ENCODE data around the gene NEURL1. TPM values are rescaled to one million over a fixed set of nuclear protein-coding genes. Genes with fewer than 3 reads are reported as not detected.

NEURL1 gene
- total RNA-seq, 1 donor from 2014 or later: 1.8 TPM

GRCh38 chr10:103533827-103534226 lies 40.3 kb downstream of the NEURL1 start:
- H3K36me3 Mint-ChIP-seq (ENCODE audit: low read depth): peaks cover 4% of the 10 kb centered on the region
- peaks cover 9% of the 10 kb centered on the region for H3K27me3 Mint-ChIP-seq (ENCODE audit: low read depth)
- H3K4me3 Mint-ChIP-seq: no peak overlapping the region
- H3K9me3 Mint-ChIP-seq: peaks cover 14% of the 10 kb centered on the region
- no peak for DNase-seq (ENCODE audit: low read depth, low spot score)
- no peak for TF ChIP-seq CTCF (conservative IDR thresholded peaks at IDR 0.05)
- no peaks in the 10 kb centered on the region for H3K4me1 Mint-ChIP-seq
- H3K27ac Mint-ChIP-seq (ENCODE audit: unreplicated experiment): no peak overlapping the region

GRCh38 chr10:103534621-103535498 lies 41.4 kb downstream of the NEURL1 start:
- no peak overlapping the region for H3K27ac Mint-ChIP-seq (ENCODE audit: unreplicated experiment)
- peaks cover 14% of the 10 kb centered on the region for H3K27me3 Mint-ChIP-seq (ENCODE audit: low read depth)
- no peak for TF ChIP-seq CTCF (conservative IDR thresholded peaks at IDR 0.05)
- peaks cover 4% of the 10 kb centered on the region for H3K36me3 Mint-ChIP-seq (ENCODE audit: low read depth)
- H3K9me3 Mint-ChIP-seq: peaks cover 10% of the 10 kb centered on the region
- H3K4me1 Mint-ChIP-seq: peaks cover 6% of the 10 kb centered on the region
- no peak for DNase-seq (ENCODE audit: low read depth, low spot score)
- H3K4me3 Mint-ChIP-seq: no peak overlapping the region

GRCh38 chr10:103535595-103535994 lies 42.1 kb downstream of the NEURL1 start:
- Mint-ChIP-seq H3K9me3 (peaks cover 7% of the 10 kb centered on the region), H3K4me3 (no peak overlapping the region), H3K36me3 (ENCODE audit: low read depth) (peaks cover 4% of the 10 kb centered on the region), H3K27ac (ENCODE audit: unreplicated experiment) (no peak overlapping the region), H3K27me3 (ENCODE audit: low read depth) (peaks cover 16% of the 10 kb centered on the region), H3K4me1 (peaks cover 6% of the 10 kb centered on the region)
- TF ChIP-seq CTCF (conservative IDR thresholded peaks at IDR 0.05): no peak
- DNase-seq (ENCODE audit: low read depth, low spot score): no peak

- H3K4me1 Mint-ChIP-seq: peaks cover 18% of the 10 kb centered on the region
- no peaks in the 10 kb centered on the region for H3K36me3 Mint-ChIP-seq (ENCODE audit: low read depth)
- H3K27ac Mint-ChIP-seq (ENCODE audit: unreplicated experiment): no peak overlapping the region
- H3K4me3 Mint-ChIP-seq: no peak overlapping the region
- DNase-seq (ENCODE audit: low read depth, low spot score): no peak
- H3K9me3 Mint-ChIP-seq: no peaks in the 10 kb centered on the region
- H3K27me3 Mint-ChIP-seq (ENCODE audit: low read depth): peaks cover 21% of the 10 kb centered on the region
- TF ChIP-seq CTCF (conservative IDR thresholded peaks at IDR 0.05): no peak
Measured at GRCh38 chr10:103539751-103540150, 46.2 kb downstream of the NEURL1 start.

GRCh38 chr10:103540722-103541121 lies 47.2 kb downstream of the NEURL1 start:
- Mint-ChIP-seq H3K27ac (ENCODE audit: unreplicated experiment) (no peak overlapping the region), H3K27me3 (ENCODE audit: low read depth) (peaks cover 21% of the 10 kb centered on the region)
- DNase-seq (ENCODE audit: low read depth, low spot score): no peak

More at GRCh38 chr10:103540722-103541121, 47.2 kb downstream of the NEURL1 start:
- Mint-ChIP-seq H3K9me3 (no peaks in the 10 kb centered on the region), H3K36me3 (ENCODE audit: low read depth) (no peaks in the 10 kb centered on the region), H3K4me1 (peaks cover 18% of the 10 kb centered on the region), H3K4me3 (no peak overlapping the region)
- TF ChIP-seq CTCF (conservative IDR thresholded peaks at IDR 0.05): no peak
